H1 (cell line): ENCODE data around the gene TBCD. TPM values are rescaled to one million over a fixed set of nuclear protein-coding genes. Genes with fewer than 3 reads are reported as not detected.

Experiments used
- CTCF ChIA-PET: fragments of 300-600 bp; sonication (Branson Sonifier 250); formaldehyde crosslinking; loops from one replicate; lab custom pipeline; 2021; ENCODE audit not compliant: partially characterized antibody; lab: Charles Lee
- POLR2A ChIA-PET: fragments of 300-600 bp; sonication (Branson Sonifier 250); formaldehyde crosslinking; loops from one replicate; lab custom pipeline; 2021; ENCODE audit warnings: inconsistent platforms; ENCODE audit not compliant: partially characterized antibody; lab: Charles Lee
- DNase-seq, 2 experiments: peaks; one replicate each; pipeline versions ENCODE4 v3.0.0 to v3.0.0-alpha.2; 2010 to 2022; ENCODE audit warnings: low spot score in 2 of 2, low read depth in 1 of 2, mixed read lengths in 1 of 2
- FAIRE-seq: peaks from 2 replicates; lab custom pipeline; 2011; peaks lifted over from hg19 to GRCh38; lab: Jason Lieb, UNC
- H2AFZ ChIP-seq: 2 replicates; pipeline ENCODE4 v1.8.1; 2012; ENCODE audit warnings: low read length, inconsistent platforms
- H2AK5ac ChIP-seq: 2 replicates; pipeline ENCODE4 v1.6.1; 2013; ENCODE audit warnings: low read depth, low read length
- H2BK120ac ChIP-seq: replicated peaks from 2 replicates; pipeline ENCODE3; 2013; ENCODE audit warnings: low read depth, low read length, inconsistent platforms
- H2BK12ac ChIP-seq: 2 replicates; pipeline ENCODE4 v1.6.1; 2013; ENCODE audit warnings: low read depth, low read length
- H2BK15ac ChIP-seq: 2 replicates; pipeline ENCODE4 v1.6.1; 2013; ENCODE audit warnings: low read length
- H2BK20ac ChIP-seq: 2 replicates; pipeline ENCODE4 v1.6.1; 2013; ENCODE audit warnings: low read length
- H2BK5ac ChIP-seq: 2 replicates; pipeline ENCODE4 v1.6.1; 2013; ENCODE audit warnings: low read depth, low read length
- H3K14ac ChIP-seq: 2 replicates; pipeline ENCODE4 v1.6.1; 2013; ENCODE audit warnings: inconsistent platforms; ENCODE audit not compliant: insufficient read length
- H3K18ac ChIP-seq: 2 replicates; pipeline ENCODE4 v1.6.1; 2013; ENCODE audit warnings: low read length; ENCODE audit errors: extremely low read depth
- H3K23ac ChIP-seq: 2 replicates; pipeline ENCODE4 v1.6.1; 2013; ENCODE audit warnings: inconsistent platforms; ENCODE audit not compliant: insufficient read length
- H3K23me2 ChIP-seq: 2 replicates; pipeline ENCODE4 v1.6.1; 2013; ENCODE audit warnings: low read depth, low read length
- H3K27ac ChIP-seq: 2 replicates; pipeline ENCODE4 v1.6.1; 2011; ENCODE audit warnings: low read depth, low read length, inconsistent platforms
- H3K27me3 ChIP-seq, 4 experiments: replicated peaks in 1 of 4; 1 replicate in 1 of 4; 2 replicates in 3 of 4; pipeline versions ENCODE4 v1.6.1 to v1.8.1; 2011 to 2013; ENCODE audit warnings: low read length in 3 of 4, mild to moderate bottlenecking in 3 of 4, inconsistent platforms in 2 of 4, mixed read lengths in 2 of 4, moderate library complexity in 1 of 4; ENCODE audit not compliant: control insufficient read depth in 3 of 4, insufficient read depth in 3 of 4; ENCODE audit errors: extremely low read depth in 1 of 4
- H3K36me3 ChIP-seq, 4 experiments: 2 replicates each; pipeline versions ENCODE4 v1.6.1 to v1.8.1; 2011 to 2013; ENCODE audit warnings: mild to moderate bottlenecking in 4 of 4, low read length in 3 of 4, moderate library complexity in 2 of 4, control low read depth in 1 of 4, inconsistent platforms in 1 of 4; ENCODE audit not compliant: insufficient read depth in 4 of 4, control insufficient read depth in 2 of 4
- H3K4ac ChIP-seq: replicated peaks from 2 replicates; pipeline ENCODE3; 2013; ENCODE audit warnings: low read length, low read depth, mixed read lengths, inconsistent platforms; ENCODE audit not compliant: insufficient read length
- H3K4me1 ChIP-seq, 4 experiments: replicated peaks in 1 of 4; 1 replicate in 1 of 4; 2 replicates in 3 of 4; pipeline versions ENCODE4 v1.6.1 to v1.8.1; 2011 to 2013; ENCODE audit warnings: low read length in 3 of 4, inconsistent platforms in 2 of 4, mixed read lengths in 1 of 4; ENCODE audit not compliant: insufficient read depth in 4 of 4, control insufficient read depth in 3 of 4
- H3K4me2 ChIP-seq, 2 experiments: 2 replicates each; pipeline versions ENCODE4 v1.6.1 to v1.8.1; 2011 to 2013; ENCODE audit warnings: low read depth in 2 of 2, low read length in 2 of 2, control low read depth in 1 of 2, inconsistent platforms in 1 of 2, mild to moderate bottlenecking in 1 of 2; ENCODE audit not compliant: insufficient read depth in 1 of 2
- H3K4me3 ChIP-seq, 4 experiments: fragments of 200-600, 300-600 bp in 1 of 4; sonication (generic), shearing (Covaris generic), sonication (Bioruptor Twin) in 1 of 4; 2 replicates each; pipeline versions ENCODE4 v1.5.1 to v1.8.1; 2011 to 2016; ENCODE audit warnings: low read length in 4 of 4, low read depth in 3 of 4, control low read depth in 2 of 4, inconsistent platforms in 2 of 4, mild to moderate bottlenecking in 2 of 4, mixed read lengths in 1 of 4, moderate library complexity in 1 of 4; ENCODE audit not compliant: insufficient read depth in 2 of 4; ENCODE audit errors: extremely low read depth in 1 of 4
- H3K56ac ChIP-seq: replicated peaks from 2 replicates; pipeline ENCODE3; 2013; ENCODE audit warnings: low read depth, mild to moderate bottlenecking, mixed read lengths, low read length, inconsistent platforms; ENCODE audit not compliant: insufficient read length
- H3K79me1 ChIP-seq: 2 replicates; pipeline ENCODE4 v1.6.1; 2013; ENCODE audit warnings: low read depth, low read length, control low read depth
- H3K79me2 ChIP-seq, 2 experiments: 2 replicates each; pipeline versions ENCODE4 v1.6.1 to v1.8.1; 2012 to 2013; ENCODE audit warnings: low read length in 2 of 2, mild to moderate bottlenecking in 2 of 2, inconsistent platforms in 1 of 2; ENCODE audit not compliant: insufficient read depth in 2 of 2, control insufficient read depth in 1 of 2
- H3K9ac ChIP-seq, 4 experiments: replicated peaks in 1 of 4; 1 replicate in 1 of 4; 2 replicates in 3 of 4; pipeline versions ENCODE4 v1.6.1 to v1.8.1; 2011 to 2013; ENCODE audit warnings: low read depth in 3 of 4, low read length in 3 of 4, control low read depth in 2 of 4, mild to moderate bottlenecking in 2 of 4, moderate library complexity in 2 of 4, inconsistent platforms in 1 of 4; ENCODE audit errors: extremely low read depth in 1 of 4
- H3K9me3 ChIP-seq, 2 experiments: 2 replicates each; pipeline versions ENCODE4 v1.6.1 to v1.8.1; 2012 to 2013; ENCODE audit warnings: mild to moderate bottlenecking in 2 of 2, moderate library complexity in 2 of 2, control low read depth in 1 of 2, inconsistent platforms in 1 of 2, low read depth in 1 of 2, low read length in 1 of 2, mixed read lengths in 1 of 2; ENCODE audit not compliant: insufficient read depth in 2 of 2
- H4K20me1 ChIP-seq, 2 experiments: replicated peaks in 1 of 2; 2 replicates each; pipeline versions ENCODE3 to v1.8.1; 2011 to 2013; ENCODE audit warnings: inconsistent platforms in 2 of 2, low read length in 2 of 2, mild to moderate bottlenecking in 1 of 2; ENCODE audit not compliant: insufficient read depth in 2 of 2, control insufficient read depth in 1 of 2
- H4K5ac ChIP-seq: 2 replicates; pipeline ENCODE4 v1.6.1; 2013; ENCODE audit warnings: low read length, low read depth, mixed read lengths, inconsistent platforms; ENCODE audit not compliant: insufficient read length
- H4K8ac ChIP-seq: 2 replicates; pipeline ENCODE4 v1.8.0; 2013; ENCODE audit warnings: mild to moderate bottlenecking, moderate library complexity, low read length, inconsistent platforms; ENCODE audit not compliant: insufficient read depth; ENCODE audit errors: extremely low read depth
- H4K91ac ChIP-seq: replicated peaks from 2 replicates; pipeline ENCODE3; 2013; ENCODE audit warnings: low read length, mixed read lengths, inconsistent platforms; ENCODE audit not compliant: insufficient read length
- SRF ChIP-seq: IDR thresholded peaks from 2 replicates; pipeline ENCODE4 v1.6.1; 2011; ENCODE audit warnings: mild to moderate bottlenecking, low read depth, low read length, moderate library complexity
- WGBS, 2 experiments: shearing (Covaris generic) in 1 of 2; methylation state at CpG; one replicate each; pipeline versions ENCODE4 v1.1.6 to v1.1.7; 2013 to 2015; ENCODE audit warnings: low lambda C conversion rate in 2 of 2, mixed read lengths in 2 of 2, inconsistent platforms in 1 of 2, low coverage in 1 of 2, missing lambda C conversion rate in 1 of 2; ENCODE audit not compliant: insufficient replicate concordance in 2 of 2, insufficient coverage in 1 of 2, insufficient read length in 1 of 2; ENCODE audit errors: extremely low coverage in 1 of 2, missing lambda C conversion rate in 1 of 2; 5-methylcytosine and 5-hydroxymethylcytosine counted together
- polyA plus RNA-seq, 7 experiments: library from polyadenylated mRNA; depleted of rRNA in 3 of 7; stranded (reverse) in 5 of 7; unstranded in 2 of 7; fragments of >200 nt in 5 of 7; fragments of 200-250 nt in 2 of 7; gene quantifications; 1 replicate in 5 of 7; 2 replicates in 1 of 7; 4 replicates in 1 of 7; pipeline versions ENCODE4 v1.2.1 to v1.2.3, GENCODE V29; 2011 to 2013; ENCODE audit warnings: missing spikeins in 2 of 7, mixed read lengths in 2 of 7
- total RNA-seq: library from RNA; stranded (reverse); fragmentation: NEBNext Ultra II Directional; extraction: Animal tissue kit (Norgen Biotek cat#: 25700); gene quantifications from 2 replicates; pipeline ENCODE4 v1.2.1, GENCODE V29; 2021

Gene TBCD
- total and polyA plus RNA-seq, 2 of the 8 experiments (the other 6 are each of a cell fraction or from before 2014, with no cell fraction given): 118 to 162 TPM

GRCh38 chr17:82825540-82826124 lies 73.8 kb downstream of the TBCD start:
- no peak overlapping the region for H3K27ac ChIP-seq
- no peak overlapping the region for H3K56ac ChIP-seq
- H4K5ac ChIP-seq: no peak overlapping the region
- H3K36me3 ChIP-seq: peaks cover 3 to 24% (median 22%) of the 10 kb centered on the region in 4 experiments; a peak in 6 of 8 replicates
- peaks cover 4% of the 10 kb centered on the region in 2 experiments for H3K9me3 ChIP-seq
- FAIRE-seq (no peak), DNase-seq (no peak)
- no peaks in the 10 kb centered on the region for H3K23me2 ChIP-seq
- no peak overlapping the region for H2BK15ac ChIP-seq
- H2AFZ ChIP-seq: no peak overlapping the region
- H3K9ac ChIP-seq: no peak overlapping the region
- ChIA-PET POLR2A (interaction anchor here (1.0 kb wide), 1 partner anchor 9 kb away, joined by 3 read pairs; no protein-coding TSS in a partner anchor), CTCF (interaction anchor here (0.9 to 3.2 kb wide), 6 partner anchors 9 to 158 kb away, joined by 3 to 9 read pairs (median 4); no protein-coding TSS in a partner anchor)
- no peak overlapping the region for H2BK12ac ChIP-seq
- H3K23ac ChIP-seq: no peak overlapping the region
- H3K79me1 ChIP-seq: peaks cover 14% of the 10 kb centered on the region
- H4K91ac ChIP-seq: no peak overlapping the region
- H2BK5ac ChIP-seq: no peak overlapping the region
- H4K8ac ChIP-seq: no peak overlapping the region
- peaks cover 0 to 15% of the 10 kb centered on the region in 2 experiments for H4K20me1 ChIP-seq
- H3K27me3 ChIP-seq: no peaks in the 10 kb centered on the region
- no peak overlapping the region for H3K18ac ChIP-seq
- peaks cover 0 to 15% of the 10 kb centered on the region in 2 experiments; a peak in 1 of 4 replicates for H3K79me2 ChIP-seq
- H2BK20ac ChIP-seq: no peak overlapping the region
- H2BK120ac ChIP-seq: no peak overlapping the region
- H3K4me3 ChIP-seq: no peak overlapping the region
- WGBS, 2 experiments: 97% methylated on average over 8 of the region's 8 CpGs; no CpG with 5 or more reads in 1 of the 2 experiments
- H3K4ac ChIP-seq: peak overlapping the region; percentile 33
- H3K4me2 ChIP-seq: no peak overlapping the region
- no peak overlapping the region for H2AK5ac ChIP-seq
- no peak overlapping the region for H3K14ac ChIP-seq
- peaks cover 0 to 2% (median 0%) of the 10 kb centered on the region in 4 experiments; a peak in 3 of 7 replicates for H3K4me1 ChIP-seq
- no peak for TF ChIP-seq SRF
